OCI-LY7 (cell line): ENCODE results near the gene ADCY9. TPM values are rescaled to one million over a fixed set of nuclear protein-coding genes. Genes with fewer than 3 reads are reported as not detected.

Experiments
- BruUV-seq: library from RNA; stranded (reverse); fragments of 400-500 nt; replicated peaks from 2 replicates; lab custom pipeline; 2021; lab: Mats Ljungman, UMichigan
- CTCF ChIA-PET: fragments of 300-600 bp; sonication (Branson Sonifier 250); formaldehyde crosslinking; loops from one replicate; lab custom pipeline; 2022; ENCODE audit warnings: antibody characterized with exemption; ENCODE audit not compliant: unreplicated experiment; lab: Charles Lee
- POLR2A ChIA-PET: fragments of 300-600 bp; sonication (Branson Sonifier 250); formaldehyde crosslinking; loops from one replicate; lab custom pipeline; 2022; ENCODE audit warnings: antibody characterized with exemption; lab: Charles Lee
- DNase-seq: peaks from one replicate; pipeline ENCODE4 v3.0.0-alpha.2; 2015; ENCODE audit warnings: low spot score
- H2AFZ ChIP-seq: fragments of 200-600 bp; sonication (generic), shearing (Covaris generic); 2 replicates; pipeline ENCODE4 v1.6.1; 2014; ENCODE audit warnings: mild to moderate bottlenecking, antibody characterized with exemption, low read length, moderate library complexity
- H3K27ac ChIP-seq: fragments of 200-600 bp; sonication (generic); 2 replicates; pipeline ENCODE4 v1.5.1; 2014; ENCODE audit warnings: mixed run types, low read depth, mild to moderate bottlenecking, moderate library complexity, low read length, inconsistent platforms; ENCODE audit not compliant: poor library complexity, severe bottlenecking
- H3K36me3 ChIP-seq: fragments of 200-600 bp; sonication (generic); 2 replicates; pipeline ENCODE4 v1.6.1; 2014; ENCODE audit warnings: mild to moderate bottlenecking, antibody characterized with exemption, low read length, moderate library complexity, mixed read lengths; ENCODE audit not compliant: insufficient read depth
- H3K4me1 ChIP-seq: fragments of 200-600 bp; sonication (generic); 2 replicates; pipeline ENCODE4 v1.5.1; 2014; ENCODE audit warnings: mild to moderate bottlenecking, low read length; ENCODE audit not compliant: insufficient read depth, poor library complexity, severe bottlenecking
- H3K4me2 ChIP-seq: fragments of 200-600 bp; sonication (generic); 2 replicates; pipeline ENCODE4 v1.6.1; 2014; ENCODE audit warnings: mild to moderate bottlenecking, low read length
- H3K4me3 ChIP-seq: fragments of 200-600 bp; sonication (generic); 2 replicates; pipeline ENCODE4 v1.5.1; 2014; ENCODE audit warnings: mild to moderate bottlenecking, low read depth, low read length; ENCODE audit not compliant: poor library complexity, severe bottlenecking
- H3K79me2 ChIP-seq: fragments of 200-600 bp; sonication (generic); 2 replicates; pipeline ENCODE4 v1.6.1; 2016; ENCODE audit warnings: low read depth, mild to moderate bottlenecking, low read length, moderate library complexity, mixed read lengths; ENCODE audit not compliant: insufficient read depth
- H3K9me2 ChIP-seq: fragments of 200-600 bp; sonication (generic); 2 replicates; pipeline ENCODE4 v1.6.1; 2016; ENCODE audit warnings: mild to moderate bottlenecking, low read length, mixed read lengths; ENCODE audit not compliant: insufficient read depth
- H3K9me3 ChIP-seq: fragments of 200-600 bp; sonication (generic); 2 replicates; pipeline ENCODE4 v1.6.1; 2014; ENCODE audit warnings: mild to moderate bottlenecking, mixed run types, low read length, mixed read lengths
- H4K20me1 ChIP-seq: fragments of 200-600 bp; sonication (generic); 2 replicates; pipeline ENCODE4 v1.6.1; 2014; ENCODE audit warnings: mild to moderate bottlenecking, antibody characterized with exemption, low read length, moderate library complexity, mixed read lengths; ENCODE audit not compliant: insufficient read depth
- EZH2phosphoT487 ChIP-seq: fragments of 200-600 bp; sonication (generic); IDR thresholded peaks from 2 replicates; pipeline ENCODE4 v1.6.1; 2018; ENCODE audit warnings: low read depth, borderline replicate concordance, mild to moderate bottlenecking, mixed run types, antibody characterized with exemption, low read length, moderate library complexity, mixed read lengths
- intact Hi-C: fragments of 100-400 bp; cut with micrococcal nuclease; formaldehyde crosslinking; loops from one replicate; pipeline ENCODE4 v1.10.0; 2022; ENCODE audit not compliant: unreplicated experiment
- total RNA-seq, 2 experiments: library from RNA; depleted of rRNA in 1 of 2; stranded (reverse); fragments of >200 nt in 1 of 2; shearing (Covaris generic) in 1 of 2; gene quantifications; 2 replicates each; pipeline ENCODE4 v1.2.3, GENCODE V29; 2014 to 2022
- TF ChIP-seq, protein P1 (sequence below): fragments of 200-600 bp; sonication (generic); conservative IDR thresholded peaks from 2 replicates; pipeline ENCODE4 v1.5.1; 2014; ENCODE audit warnings: mild to moderate bottlenecking, antibody characterized with exemption, low read length, moderate library complexity, mixed read lengths

Gene ADCY9
- total RNA-seq, 2 experiments from 2014 or later, result 0.22 to 0.34 TPM

DNA sequence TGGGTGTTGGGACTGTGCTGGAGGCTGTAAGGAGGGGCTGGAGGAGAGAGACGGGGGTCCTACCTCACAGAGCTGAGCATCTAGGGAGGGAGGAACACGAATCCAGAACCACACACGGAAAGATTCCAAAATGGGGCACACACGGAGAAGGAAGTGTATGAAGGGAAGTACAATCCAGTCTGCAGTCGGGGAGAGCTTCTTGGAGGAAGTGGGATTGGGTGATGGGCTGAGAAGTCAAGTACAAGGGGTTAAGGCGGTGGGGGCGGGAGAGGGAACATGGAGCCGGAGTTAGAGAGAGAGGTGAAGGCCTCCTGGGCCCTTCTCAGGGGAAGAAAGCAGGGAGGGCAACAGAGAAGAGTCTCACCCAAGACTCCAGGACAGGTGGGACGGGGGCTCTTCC is 128.2 kb downstream of the ADCY9 start:
- intact Hi-C loops, result no loop called here
- no peaks in the 10 kb centered on the region for H3K9me3 ChIP-seq
- H3K79me2 ChIP-seq, result no peaks in the 10 kb centered on the region
- H3K4me3 ChIP-seq, result no peak overlapping the region
- DNase-seq, result no peak
- no peaks in the 10 kb centered on the region for H3K4me1 ChIP-seq
- H3K9me2 ChIP-seq, result no peaks in the 10 kb centered on the region
- BruUV-seq, result no TSS peak
- ChIA-PET POLR2A (no interaction called here), CTCF (no interaction called here)
- no peak overlapping the region for H3K4me2 ChIP-seq
- H2AFZ ChIP-seq, result no peak overlapping the region
- H4K20me1 ChIP-seq, result no peaks in the 10 kb centered on the region
- no peaks in the 10 kb centered on the region for H3K36me3 ChIP-seq
- no peak overlapping the region for H3K27ac ChIP-seq
- TF ChIP-seq EZH2phosphoT487, result no peak
- TF ChIP-seq, protein P1, sequence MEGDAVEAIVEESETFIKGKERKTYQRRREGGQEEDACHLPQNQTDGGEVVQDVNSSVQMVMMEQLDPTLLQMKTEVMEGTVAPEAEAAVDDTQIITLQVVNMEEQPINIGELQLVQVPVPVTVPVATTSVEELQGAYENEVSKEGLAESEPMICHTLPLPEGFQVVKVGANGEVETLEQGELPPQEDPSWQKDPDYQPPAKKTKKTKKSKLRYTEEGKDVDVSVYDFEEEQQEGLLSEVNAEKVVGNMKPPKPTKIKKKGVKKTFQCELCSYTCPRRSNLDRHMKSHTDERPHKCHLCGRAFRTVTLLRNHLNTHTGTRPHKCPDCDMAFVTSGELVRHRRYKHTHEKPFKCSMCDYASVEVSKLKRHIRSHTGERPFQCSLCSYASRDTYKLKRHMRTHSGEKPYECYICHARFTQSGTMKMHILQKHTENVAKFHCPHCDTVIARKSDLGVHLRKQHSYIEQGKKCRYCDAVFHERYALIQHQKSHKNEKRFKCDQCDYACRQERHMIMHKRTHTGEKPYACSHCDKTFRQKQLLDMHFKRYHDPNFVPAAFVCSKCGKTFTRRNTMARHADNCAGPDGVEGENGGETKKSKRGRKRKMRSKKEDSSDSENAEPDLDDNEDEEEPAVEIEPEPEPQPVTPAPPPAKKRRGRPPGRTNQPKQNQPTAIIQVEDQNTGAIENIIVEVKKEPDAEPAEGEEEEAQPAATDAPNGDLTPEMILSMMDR, result no peak

DNA sequence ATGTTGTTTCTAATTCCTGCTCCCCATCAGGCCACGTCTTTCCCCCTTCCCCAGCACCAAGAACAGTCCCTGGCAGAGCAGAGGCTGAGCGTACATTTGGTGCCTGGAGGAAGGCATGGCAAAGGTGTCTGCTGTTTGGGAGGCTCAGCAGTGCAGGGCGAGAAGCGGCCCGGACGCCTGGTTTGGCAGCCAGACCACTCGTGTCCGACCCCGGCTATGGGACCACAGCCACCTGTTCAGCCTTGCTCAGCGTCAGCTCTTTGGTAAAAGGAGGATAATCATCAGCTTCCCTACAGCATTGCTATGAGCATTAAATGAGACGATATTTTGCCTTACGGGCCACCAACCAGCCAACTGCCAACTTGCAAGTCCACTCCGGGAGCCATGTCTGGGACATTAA is 129.0 kb downstream of the ADCY9 start:
- no peak for DNase-seq
- TF ChIP-seq, protein P1, result no peak
- TF ChIP-seq EZH2phosphoT487, result no peak
- H3K9me2 ChIP-seq, result no peaks in the 10 kb centered on the region
- H3K79me2 ChIP-seq, result no peaks in the 10 kb centered on the region
- no peaks in the 10 kb centered on the region for H4K20me1 ChIP-seq
- POLR2A ChIA-PET, result no interaction called here
- H3K4me2 ChIP-seq, result no peak overlapping the region
- H2AFZ ChIP-seq, result no peak overlapping the region
- H3K9me3 ChIP-seq, result no peaks in the 10 kb centered on the region
- no peak overlapping the region for H3K4me3 ChIP-seq
- CTCF ChIA-PET, result no interaction called here
- no peaks in the 10 kb centered on the region for H3K36me3 ChIP-seq
- H3K27ac ChIP-seq, result no peak overlapping the region
- no peaks in the 10 kb centered on the region for H3K4me1 ChIP-seq
- intact Hi-C loops, result no loop called here
- no TSS peak for BruUV-seq

DNA sequence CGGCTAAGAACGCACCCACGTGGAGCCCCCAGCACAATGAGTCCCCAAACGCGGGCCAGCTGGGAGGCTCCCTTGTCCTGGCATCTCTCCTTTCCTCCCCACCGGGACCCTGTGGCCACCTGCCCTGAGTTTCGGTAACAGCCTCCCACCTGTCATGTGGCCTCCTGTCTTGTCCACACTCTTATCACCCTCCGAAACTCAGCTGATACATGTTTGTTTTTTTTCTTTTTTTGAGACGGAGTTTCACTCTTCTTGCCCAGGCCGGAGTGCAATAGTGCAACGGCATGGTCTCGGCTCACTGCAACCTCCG is 130.1 kb downstream of the ADCY9 start:
- BruUV-seq, result no TSS peak
- CTCF ChIA-PET, result no interaction called here
- H3K4me1 ChIP-seq, result no peaks in the 10 kb centered on the region
- no peak overlapping the region for H2AFZ ChIP-seq
- H3K4me3 ChIP-seq, result no peak overlapping the region
- no peaks in the 10 kb centered on the region for H4K20me1 ChIP-seq
- DNase-seq, result no peak
- no peak overlapping the region for H3K4me2 ChIP-seq
- no peaks in the 10 kb centered on the region for H3K9me2 ChIP-seq
- POLR2A ChIA-PET, result no interaction called here
- no peaks in the 10 kb centered on the region for H3K36me3 ChIP-seq
- TF ChIP-seq EZH2phosphoT487, result no peak
- TF ChIP-seq, protein P1, result no peak
- H3K79me2 ChIP-seq, result no peaks in the 10 kb centered on the region
- H3K27ac ChIP-seq, result no peak overlapping the region
- H3K9me3 ChIP-seq, result no peaks in the 10 kb centered on the region
- intact Hi-C loops, result no loop called here
